Activated naive CD4-positive, alpha-beta T cell treated with anti-CD3 and anti-CD28 coated beads, Interleukin-2, amount 50 U/mL, for 24 hours (primary cell): Measurements from ENCODE around the gene MPP4.

Experiments used
- H3K27ac Mint-ChIP-seq: one replicate; pipeline ENCODE4 v1.8.0; 2021; ENCODE audit warnings: mild to moderate bottlenecking, mixed read lengths
- H3K27me3 Mint-ChIP-seq: one replicate; pipeline ENCODE4 v1.8.0; 2021; ENCODE audit warnings: mixed read lengths
- H3K36me3 Mint-ChIP-seq: one replicate; pipeline ENCODE4 v1.8.0; 2021; ENCODE audit warnings: mixed read lengths
- H3K4me1 Mint-ChIP-seq: one replicate; pipeline ENCODE4 v1.8.0; 2021; ENCODE audit warnings: mixed read lengths
- H3K4me3 Mint-ChIP-seq: one replicate; pipeline ENCODE4 v1.8.0; 2021; ENCODE audit warnings: mild to moderate bottlenecking, mixed read lengths
- H3K9me3 Mint-ChIP-seq: one replicate; pipeline ENCODE4 v1.8.0; 2021; ENCODE audit warnings: mixed read lengths

MPP4 gene

GRCh38 chr2:201698588-201699226 is at the start of gene MPP4:
Gene MPP4, minus strand, starts transcription at chr2:201698644. Its CDS starts 4,690 bp downstream, at chr2:201693954.
- Mint-ChIP-seq H3K9me3 (no peaks in the 10 kb centered on the region), H3K27me3 (no peaks in the 10 kb centered on the region), H3K27ac (no peak within 1 kb of the TSS), H3K36me3 (peaks cover 8% of the 10 kb centered on the region), H3K4me3 (no peak within 1 kb of the TSS), H3K4me1 (no peaks in the 10 kb centered on the region)

- Mint-ChIP-seq H3K9me3 (no peaks in the 10 kb centered on the region), H3K36me3 (peaks cover 16% of the 10 kb centered on the region), H3K27ac (no peak overlapping the region), H3K4me3 (no peak overlapping the region), H3K4me1 (no peaks in the 10 kb centered on the region), H3K27me3 (no peaks in the 10 kb centered on the region)
These were observed 48.1 kb upstream of the MPP4 start for GRCh38 chr2:201746551-201746950.

GRCh38 chr2:201735486-201735885 is 37.0 kb upstream of the MPP4 start:
- Mint-ChIP-seq H3K27ac (no peak overlapping the region), H3K27me3 (no peaks in the 10 kb centered on the region), H3K36me3 (peaks cover 33% of the 10 kb centered on the region), H3K4me1 (peaks cover 9% of the 10 kb centered on the region), H3K4me3 (no peak overlapping the region), H3K9me3 (no peaks in the 10 kb centered on the region)

- no peaks in the 10 kb centered on the region for H3K27me3 Mint-ChIP-seq
- H3K4me3 Mint-ChIP-seq, result no peak overlapping the region
- peaks cover 31% of the 10 kb centered on the region for H3K36me3 Mint-ChIP-seq
- H3K27ac Mint-ChIP-seq, result no peak overlapping the region
- H3K9me3 Mint-ChIP-seq, result no peaks in the 10 kb centered on the region
- H3K4me1 Mint-ChIP-seq, result peaks cover 9% of the 10 kb centered on the region
These were observed 35.7 kb upstream of the MPP4 start for GRCh38 chr2:201734111-201734510.

GRCh38 chr2:201733544-201733943 is 35.1 kb upstream of the MPP4 start:
- no peaks in the 10 kb centered on the region for H3K9me3 Mint-ChIP-seq

GRCh38 chr2:201730651-201731285 is 32.3 kb upstream of the MPP4 start:
- Mint-ChIP-seq H3K27ac (no peak overlapping the region), H3K9me3 (no peaks in the 10 kb centered on the region), H3K27me3 (no peaks in the 10 kb centered on the region), H3K4me3 (no peak overlapping the region), H3K36me3 (peaks cover 20% of the 10 kb centered on the region), H3K4me1 (peaks cover 9% of the 10 kb centered on the region)

More at GRCh38 chr2:201733544-201733943, 35.1 kb upstream of the MPP4 start:
- Mint-ChIP-seq H3K27me3 (no peaks in the 10 kb centered on the region), H3K36me3 (peaks cover 29% of the 10 kb centered on the region), H3K4me3 (no peak overlapping the region), H3K4me1 (peaks cover 9% of the 10 kb centered on the region), H3K27ac (no peak overlapping the region)

- Mint-ChIP-seq H3K36me3 (peaks cover 40% of the 10 kb centered on the region), H3K4me3 (no peak overlapping the region), H3K4me1 (no peaks in the 10 kb centered on the region), H3K27ac (no peak overlapping the region), H3K9me3 (peaks cover 11% of the 10 kb centered on the region), H3K27me3 (no peaks in the 10 kb centered on the region)
These were observed 17.0 kb upstream of the MPP4 start for GRCh38 chr2:201715459-201715858.

- no peaks in the 10 kb centered on the region for H3K27me3 Mint-ChIP-seq
- peaks cover 36% of the 10 kb centered on the region for H3K36me3 Mint-ChIP-seq
- no peaks in the 10 kb centered on the region for H3K4me1 Mint-ChIP-seq
- no peaks in the 10 kb centered on the region for H3K9me3 Mint-ChIP-seq
- no peak overlapping the region for H3K27ac Mint-ChIP-seq
- no peak overlapping the region for H3K4me3 Mint-ChIP-seq
These were observed 14.3 kb upstream of the MPP4 start for GRCh38 chr2:201712726-201713125.

GRCh38 chr2:201709747-201710146 is 11.3 kb upstream of the MPP4 start:
- Mint-ChIP-seq H3K27ac (no peak overlapping the region), H3K27me3 (no peaks in the 10 kb centered on the region), H3K4me1 (no peaks in the 10 kb centered on the region), H3K4me3 (no peak overlapping the region), H3K36me3 (peaks cover 34% of the 10 kb centered on the region), H3K9me3 (no peaks in the 10 kb centered on the region)

GRCh38 chr2:201709049-201709448 is 10.6 kb upstream of the MPP4 start:
- H3K4me1 Mint-ChIP-seq, result no peaks in the 10 kb centered on the region
- H3K4me3 Mint-ChIP-seq, result no peak overlapping the region
- peaks cover 32% of the 10 kb centered on the region for H3K36me3 Mint-ChIP-seq
- H3K27me3 Mint-ChIP-seq, result no peaks in the 10 kb centered on the region
- H3K9me3 Mint-ChIP-seq, result no peaks in the 10 kb centered on the region
- peak overlapping the region; percentile 4 for H3K27ac Mint-ChIP-seq

GRCh38 chr2:201707753-201708152 is 9.3 kb upstream of the MPP4 start:
- Mint-ChIP-seq H3K9me3 (no peaks in the 10 kb centered on the region), H3K27ac (peak overlapping the region; percentile 41), H3K27me3 (no peaks in the 10 kb centered on the region), H3K4me3 (no peak overlapping the region), H3K4me1 (no peaks in the 10 kb centered on the region), H3K36me3 (peaks cover 33% of the 10 kb centered on the region)

GRCh38 chr2:201707142-201707541 is 8.7 kb upstream of the MPP4 start:
- Mint-ChIP-seq H3K9me3 (no peaks in the 10 kb centered on the region), H3K27ac (no peak overlapping the region), H3K36me3 (peaks cover 35% of the 10 kb centered on the region), H3K27me3 (no peaks in the 10 kb centered on the region), H3K4me3 (no peak overlapping the region), H3K4me1 (no peaks in the 10 kb centered on the region)

- Mint-ChIP-seq H3K4me3 (no peak overlapping the region), H3K9me3 (no peaks in the 10 kb centered on the region), H3K27ac (no peak overlapping the region), H3K4me1 (no peaks in the 10 kb centered on the region), H3K27me3 (no peaks in the 10 kb centered on the region), H3K36me3 (peaks cover 27% of the 10 kb centered on the region)
These were observed 6.1 kb upstream of the MPP4 start for GRCh38 chr2:201704536-201704935.

- Mint-ChIP-seq H3K36me3 (peaks cover 19% of the 10 kb centered on the region), H3K4me1 (no peaks in the 10 kb centered on the region), H3K27ac (no peak overlapping the region), H3K27me3 (no peaks in the 10 kb centered on the region), H3K4me3 (no peak overlapping the region), H3K9me3 (no peaks in the 10 kb centered on the region)
These were observed 3.2 kb upstream of the MPP4 start for GRCh38 chr2:201701646-201702045.

- Mint-ChIP-seq H3K4me3 (no peak overlapping the region), H3K4me1 (no peaks in the 10 kb centered on the region), H3K27me3 (no peaks in the 10 kb centered on the region), H3K27ac (no peak overlapping the region), H3K36me3 (peaks cover 13% of the 10 kb centered on the region), H3K9me3 (no peaks in the 10 kb centered on the region)
These were observed 972 bp upstream of the MPP4 start for GRCh38 chr2:201699416-201699815.

- Mint-ChIP-seq H3K27me3 (no peaks in the 10 kb centered on the region), H3K9me3 (no peaks in the 10 kb centered on the region), H3K4me1 (no peaks in the 10 kb centered on the region), H3K27ac (no peak overlapping the region), H3K36me3 (peaks cover 3% of the 10 kb centered on the region), H3K4me3 (no peak overlapping the region)
These were observed 545 bp downstream of the MPP4 start for GRCh38 chr2:201697899-201698298.
